ENCODE data around the gene STRBP. TPM values are rescaled to one million over a fixed set of nuclear protein-coding genes. Genes with fewer than 3 reads are reported as not detected.
"Not testable (repeated sequence)": the region's sequence is repeated elsewhere in the genome, so short reads cannot be mapped to it uniquely, and the experiment has no call there.

Gene STRBP
- total RNA-seq, 1 donor from 2014 or later, result 45.4 TPM

GRCh38 chr9:123278361-123278760, 10.0 kb upstream of the STRBP start:
- no peak for TF ChIP-seq CTCF (IDR thresholded peaks at IDR 0.05; ENCODE audit: unreplicated experiment)
- Mint-ChIP-seq H3K27ac (ENCODE audit: unreplicated experiment) (no peak overlapping the region), H3K36me3 (ENCODE audit: low read depth, unreplicated experiment) (peaks cover 8% of the 10 kb centered on the region), H3K4me1 (ENCODE audit: unreplicated experiment) (peaks cover 8% of the 10 kb centered on the region), H3K27me3 (ENCODE audit: unreplicated experiment) (no peaks in the 10 kb centered on the region), H3K4me3 (ENCODE audit: unreplicated experiment) (no peak overlapping the region), H3K9me3 (ENCODE audit: unreplicated experiment) (no peaks in the 10 kb centered on the region)
- no peak for DNase-seq (ENCODE audit: low spot score)

DNA sequence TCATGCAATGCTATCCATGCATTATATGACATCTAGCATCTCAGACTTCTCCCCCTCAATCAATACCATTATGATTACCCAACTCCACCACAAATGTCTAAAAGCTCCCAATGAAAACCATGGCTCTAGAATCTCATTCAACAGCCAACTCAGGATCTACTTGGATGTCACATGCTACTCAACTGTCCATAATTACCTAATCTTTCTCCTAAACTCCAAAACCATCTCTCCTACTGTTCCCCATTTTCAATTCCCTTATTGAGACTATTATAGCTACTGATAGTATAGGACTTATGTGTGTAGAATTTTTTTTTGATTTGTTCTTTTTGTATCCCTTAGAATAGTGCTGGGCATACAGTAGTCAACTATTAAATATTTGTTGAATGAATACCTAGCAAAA, 8.2 kb upstream of the STRBP start:
- Mint-ChIP-seq H3K36me3 (ENCODE audit: low read depth, unreplicated experiment) (peaks cover 8% of the 10 kb centered on the region), H3K27me3 (ENCODE audit: unreplicated experiment) (no peaks in the 10 kb centered on the region), H3K9me3 (ENCODE audit: unreplicated experiment) (no peaks in the 10 kb centered on the region), H3K27ac (ENCODE audit: unreplicated experiment) (no peak overlapping the region), H3K4me1 (ENCODE audit: unreplicated experiment) (peaks cover 8% of the 10 kb centered on the region), H3K4me3 (ENCODE audit: unreplicated experiment) (no peak overlapping the region)
- DNase-seq (ENCODE audit: low spot score), result no peak
- TF ChIP-seq CTCF (IDR thresholded peaks at IDR 0.05; ENCODE audit: unreplicated experiment), result no peak

GRCh38 chr9:123271133-123271532, 2.7 kb upstream of the STRBP start:
- peaks cover 21% of the 10 kb centered on the region for H3K4me1 Mint-ChIP-seq (ENCODE audit: unreplicated experiment)

GRCh38 chr9:123269281-123269680, 895 bp upstream of the STRBP start:
- H3K27ac Mint-ChIP-seq (ENCODE audit: unreplicated experiment), result no peak overlapping the region
- H3K4me1 Mint-ChIP-seq (ENCODE audit: unreplicated experiment), result peaks cover 28% of the 10 kb centered on the region
- peaks cover 10% of the 10 kb centered on the region for H3K27me3 Mint-ChIP-seq (ENCODE audit: unreplicated experiment)
- H3K4me3 Mint-ChIP-seq (ENCODE audit: unreplicated experiment), result peak overlapping the region; percentile 86
- H3K9me3 Mint-ChIP-seq (ENCODE audit: unreplicated experiment), result no peaks in the 10 kb centered on the region
- no peaks in the 10 kb centered on the region for H3K36me3 Mint-ChIP-seq (ENCODE audit: low read depth, unreplicated experiment)
- no peak for DNase-seq (ENCODE audit: low spot score)
- no peak for TF ChIP-seq CTCF (IDR thresholded peaks at IDR 0.05; ENCODE audit: unreplicated experiment)

More at GRCh38 chr9:123271133-123271532, 2.7 kb upstream of the STRBP start:
- not testable (repeated sequence) for DNase-seq (ENCODE audit: low spot score); H3K27me3 Mint-ChIP-seq (ENCODE audit: unreplicated experiment); H3K9me3 Mint-ChIP-seq (ENCODE audit: unreplicated experiment); H3K4me3 Mint-ChIP-seq (ENCODE audit: unreplicated experiment); H3K27ac Mint-ChIP-seq (ENCODE audit: unreplicated experiment); H3K36me3 Mint-ChIP-seq (ENCODE audit: low read depth, unreplicated experiment)

DNA sequence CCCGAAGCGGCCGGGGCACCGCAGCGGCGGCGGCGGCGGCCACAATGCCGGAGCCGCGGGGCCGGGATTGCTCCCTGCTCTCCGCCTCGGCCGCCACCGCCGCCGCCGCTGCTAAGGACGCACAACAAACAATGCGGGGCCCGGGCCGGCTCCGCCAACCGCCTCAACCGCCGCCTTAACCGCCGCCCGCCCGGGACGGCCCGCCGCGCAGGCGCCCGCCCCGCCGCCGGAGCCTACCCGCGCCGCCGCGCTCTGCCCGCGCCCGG, 254 bp downstream of the STRBP start:
- Mint-ChIP-seq H3K27ac (ENCODE audit: unreplicated experiment) (no peak overlapping the region), H3K36me3 (ENCODE audit: low read depth, unreplicated experiment) (no peaks in the 10 kb centered on the region), H3K27me3 (ENCODE audit: unreplicated experiment) (peaks cover 10% of the 10 kb centered on the region), H3K4me1 (ENCODE audit: unreplicated experiment) (peaks cover 28% of the 10 kb centered on the region), H3K4me3 (ENCODE audit: unreplicated experiment) (no peak overlapping the region), H3K9me3 (ENCODE audit: unreplicated experiment) (no peaks in the 10 kb centered on the region)
- DNase-seq (ENCODE audit: low spot score), result peak; percentile 54
- TF ChIP-seq CTCF (IDR thresholded peaks at IDR 0.05; ENCODE audit: unreplicated experiment), result no peak
